ENCODE data around the gene SMG1.
A peak's percentile ranks its signal among the peaks of the same experiment; 100 is the strongest.

The SMG1 gene

GRCh38 chr16:18801145-18801972 lies 124.8 kb downstream of the SMG1 start, which contains the start of gene ARL6IP1:
Gene ARL6IP1, minus strand, starts transcription at chr16:18801549. Its CDS starts 83 bp downstream, at chr16:18801466.
- TF ChIP-seq ZFX (IDR thresholded peaks at IDR 0.05; ENCODE audit: borderline replicate concordance): no peak
- TF ChIP-seq CTCF (IDR thresholded peaks at IDR 0.05): peak; percentile 96
- H3K27ac ChIP-seq: peak within 1 kb of the TSS; percentile 93

DNA sequence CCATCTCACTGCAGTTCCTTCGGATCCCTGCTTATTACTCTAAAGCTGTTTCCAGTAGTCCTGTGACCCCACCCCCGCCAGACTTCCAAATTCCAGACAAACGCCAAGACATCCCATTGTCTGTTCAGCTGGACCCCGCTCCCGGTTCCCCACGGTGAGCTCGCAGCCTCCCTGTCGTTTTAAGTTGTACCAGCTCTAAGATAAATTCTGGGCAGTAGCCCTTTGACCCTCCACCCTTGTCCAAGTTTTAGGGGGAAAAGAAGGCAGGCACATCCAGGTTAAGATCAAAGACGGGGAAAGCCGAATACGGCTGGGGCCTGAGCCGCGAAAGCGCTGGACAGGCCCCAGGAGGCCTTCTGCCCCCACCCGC lies 125.4 kb downstream of the SMG1 start:
- peak overlapping the region; percentile 93 for H3K27ac ChIP-seq
- no peak for TF ChIP-seq CTCF (IDR thresholded peaks at IDR 0.05)
- no peak for TF ChIP-seq ZFX (IDR thresholded peaks at IDR 0.05; ENCODE audit: borderline replicate concordance)

DNA sequence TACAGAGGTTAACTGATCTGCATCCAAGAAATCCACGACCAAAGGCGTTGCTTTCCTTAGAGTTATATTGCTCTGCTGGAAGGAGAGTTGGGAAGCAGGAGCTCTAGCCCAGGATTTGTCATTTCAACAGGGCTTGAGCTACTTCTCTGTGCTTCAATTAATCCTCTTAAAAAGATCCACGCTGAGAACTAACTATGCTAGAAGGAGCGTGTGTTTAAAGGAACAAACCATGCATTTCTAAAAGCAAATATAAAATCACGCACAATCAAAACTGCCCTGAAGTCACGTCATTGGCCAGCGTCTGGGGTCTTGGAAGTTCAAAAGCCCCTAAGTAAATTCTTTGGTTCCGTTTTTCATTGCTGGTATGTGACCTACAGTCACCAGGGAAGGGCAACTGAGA lies 125.9 kb downstream of the SMG1 start:
- TF ChIP-seq ZFX (IDR thresholded peaks at IDR 0.05; ENCODE audit: borderline replicate concordance) (no peak), CTCF (IDR thresholded peaks at IDR 0.05) (no peak)
- H3K27ac ChIP-seq: peak overlapping the region; percentile 93

GRCh38 chr16:18799500-18799899 lies 126.7 kb downstream of the SMG1 start:
- TF ChIP-seq CTCF (IDR thresholded peaks at IDR 0.05) (no peak), ZFX (IDR thresholded peaks at IDR 0.05; ENCODE audit: borderline replicate concordance) (no peak)
- H3K27ac ChIP-seq: no peak overlapping the region

DNA sequence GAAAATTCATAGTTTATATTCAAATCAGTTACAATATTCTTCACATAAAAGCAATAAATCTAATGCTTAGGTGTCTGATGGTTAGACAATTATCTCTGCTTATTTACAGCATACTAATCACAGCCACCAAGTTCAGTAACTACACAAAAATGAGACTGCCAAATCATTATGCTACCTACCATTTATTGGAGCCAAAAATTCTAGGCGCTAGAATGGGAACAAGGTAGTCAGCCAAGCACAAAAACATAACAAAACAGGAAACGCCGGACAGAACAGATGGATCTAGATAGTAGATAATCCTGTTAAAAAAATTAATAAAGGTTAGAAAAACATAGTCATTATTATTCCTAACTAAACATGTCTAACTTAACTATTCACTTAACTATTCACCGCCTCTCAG lies 128.5 kb downstream of the SMG1 start:
- no peak for TF ChIP-seq ZFX (IDR thresholded peaks at IDR 0.05; ENCODE audit: borderline replicate concordance)
- TF ChIP-seq CTCF (IDR thresholded peaks at IDR 0.05): no peak
- H3K27ac ChIP-seq: no peak overlapping the region

GRCh38 chr16:18796377-18796776 lies 129.8 kb downstream of the SMG1 start:
- no peak overlapping the region for H3K27ac ChIP-seq
- TF ChIP-seq ZFX (IDR thresholded peaks at IDR 0.05; ENCODE audit: borderline replicate concordance): no peak
- TF ChIP-seq CTCF (IDR thresholded peaks at IDR 0.05): no peak

GRCh38 chr16:18792836-18793433 lies 133.3 kb downstream of the SMG1 start:
- peak overlapping the region; percentile 97 for H3K27ac ChIP-seq
- TF ChIP-seq CTCF (IDR thresholded peaks at IDR 0.05) (no peak), ZFX (IDR thresholded peaks at IDR 0.05; ENCODE audit: borderline replicate concordance) (no peak)

All from 22Rv1 (cell line).